Measurements from ENCODE around the gene RRP1.

RRP1 gene

DNA sequence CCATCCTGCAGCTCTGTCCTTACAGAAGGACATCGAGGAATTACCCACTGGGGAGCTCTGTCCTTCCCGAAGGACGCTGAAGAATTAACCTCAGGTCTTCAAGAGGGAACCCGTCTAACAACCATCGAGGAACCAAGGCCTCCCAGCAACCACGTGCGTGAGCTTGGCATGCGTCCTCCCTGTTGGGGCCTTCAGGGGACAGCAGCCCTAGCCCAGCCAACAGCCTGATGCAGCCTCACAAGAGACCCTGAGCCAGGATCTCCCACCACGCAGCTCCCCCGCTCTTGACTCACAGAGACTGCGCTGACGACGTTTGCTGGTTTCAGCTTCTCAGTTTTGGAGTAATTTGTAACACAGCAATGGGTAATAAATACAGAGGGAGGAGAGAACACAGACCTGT, 56.0 kb downstream of the RRP1 start:
- Histone ChIP-seq H2AFZ (ENCODE audit: low read length, unreplicated experiment) (no peak overlapping the region), H3K27ac (ENCODE audit: low read depth, low read length) (no peak overlapping the region), H3K4me3 (ENCODE audit: low read depth, low read length) (no peak overlapping the region), H3K79me2 (ENCODE audit: control insufficient read depth, insufficient read depth, low read length, unreplicated experiment) (no peaks in the 10 kb centered on the region), H3K36me3 (ENCODE audit: insufficient read depth, low read length) (no peaks in the 10 kb centered on the region), H3K4me1 (ENCODE audit: control insufficient read depth, insufficient read depth, low read length, unreplicated experiment) (no peaks in the 10 kb centered on the region), H3K27me3 (ENCODE audit: insufficient read depth, low read length) (peaks cover 3% of the 10 kb centered on the region; the same call in 1 of the 2 replicates)

DNA sequence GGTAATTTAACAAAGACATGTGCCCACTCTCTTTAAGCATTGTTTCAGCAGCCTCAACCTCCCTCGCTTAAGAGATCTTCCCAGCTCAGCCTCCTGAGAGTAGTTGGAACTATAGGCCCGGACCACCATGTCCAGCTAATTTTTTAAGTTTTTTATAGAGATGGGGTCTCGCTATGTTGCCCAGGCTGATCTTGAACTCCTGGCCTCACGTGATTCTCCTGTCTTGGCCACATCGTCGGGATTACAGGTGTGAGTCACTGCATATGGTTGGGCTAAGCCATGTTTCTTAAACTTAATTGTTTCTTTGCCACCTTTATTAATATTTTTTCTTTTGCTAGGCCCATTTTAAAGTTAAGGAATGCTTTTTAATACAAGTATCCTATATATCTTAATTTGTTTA, 57.1 kb downstream of the RRP1 start:
- Histone ChIP-seq H3K79me2 (ENCODE audit: control insufficient read depth, insufficient read depth, low read length, unreplicated experiment) (no peaks in the 10 kb centered on the region), H3K36me3 (ENCODE audit: insufficient read depth, low read length) (no peaks in the 10 kb centered on the region), H3K27ac (ENCODE audit: low read depth, low read length) (no peak overlapping the region), H3K4me1 (ENCODE audit: control insufficient read depth, insufficient read depth, low read length, unreplicated experiment) (no peaks in the 10 kb centered on the region), H3K4me3 (ENCODE audit: low read depth, low read length) (no peak overlapping the region), H2AFZ (ENCODE audit: low read length, unreplicated experiment) (no peak overlapping the region), H3K27me3 (ENCODE audit: insufficient read depth, low read length) (peaks cover 13% of the 10 kb centered on the region; the same call in 1 of the 2 replicates)

DNA sequence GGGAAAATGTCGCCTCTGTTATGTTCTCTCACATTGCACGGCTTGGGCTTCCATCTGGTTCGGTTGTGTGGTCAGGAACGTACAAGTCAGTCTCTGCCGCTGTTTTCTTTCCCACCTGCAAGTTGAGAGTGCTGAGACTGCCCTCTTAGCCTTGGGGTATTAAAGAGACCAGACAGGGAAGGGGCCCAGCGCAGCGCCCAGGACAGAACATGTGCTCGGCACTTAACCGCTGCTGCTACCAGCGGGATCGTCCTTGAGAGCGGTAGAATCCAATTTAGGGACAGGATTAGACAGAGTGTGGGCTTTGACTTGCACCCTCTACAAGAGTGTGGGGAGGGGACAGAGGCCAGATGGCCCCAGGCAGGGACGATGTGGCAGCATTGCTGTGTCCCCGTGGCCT, 57.9 kb downstream of the RRP1 start:
- H3K27ac ChIP-seq (ENCODE audit: low read depth, low read length) = no peak overlapping the region
- H3K36me3 ChIP-seq (ENCODE audit: insufficient read depth, low read length) = no peaks in the 10 kb centered on the region
- no peaks in the 10 kb centered on the region for H3K4me1 ChIP-seq (ENCODE audit: control insufficient read depth, insufficient read depth, low read length, unreplicated experiment)
- no peak overlapping the region for H2AFZ ChIP-seq (ENCODE audit: low read length, unreplicated experiment)
- no peak overlapping the region for H3K4me3 ChIP-seq (ENCODE audit: low read depth, low read length)
- peaks cover 13% of the 10 kb centered on the region; the same call in 1 of the 2 replicates for H3K27me3 ChIP-seq (ENCODE audit: insufficient read depth, low read length)
- H3K79me2 ChIP-seq (ENCODE audit: control insufficient read depth, insufficient read depth, low read length, unreplicated experiment) = no peaks in the 10 kb centered on the region

DNA sequence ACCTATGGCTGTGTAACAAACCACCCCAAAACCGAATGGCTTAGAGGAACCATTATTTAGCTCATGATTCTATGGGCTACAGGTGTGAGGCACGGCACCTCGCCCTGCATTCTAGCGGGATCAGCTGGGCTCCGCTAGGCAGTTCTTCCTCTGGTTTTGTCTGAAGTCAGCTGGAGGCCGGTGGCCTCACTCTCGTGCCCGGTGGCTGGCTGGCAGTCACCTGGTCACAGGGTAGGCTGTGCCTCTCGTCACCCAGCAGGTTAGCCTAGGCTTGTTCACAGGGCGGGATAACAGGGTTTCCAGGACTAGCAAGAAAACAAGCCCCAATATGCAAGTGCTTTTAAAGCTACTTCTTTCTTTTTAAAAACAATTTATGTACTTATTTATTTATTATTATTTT, 59.4 kb downstream of the RRP1 start:
- Histone ChIP-seq H2AFZ (ENCODE audit: low read length, unreplicated experiment) (no peak overlapping the region), H3K36me3 (ENCODE audit: insufficient read depth, low read length) (no peaks in the 10 kb centered on the region), H3K27me3 (ENCODE audit: insufficient read depth, low read length) (peaks cover 13% of the 10 kb centered on the region; the same call in 1 of the 2 replicates), H3K4me1 (ENCODE audit: control insufficient read depth, insufficient read depth, low read length, unreplicated experiment) (no peaks in the 10 kb centered on the region), H3K27ac (ENCODE audit: low read depth, low read length) (no peak overlapping the region), H3K79me2 (ENCODE audit: control insufficient read depth, insufficient read depth, low read length, unreplicated experiment) (no peaks in the 10 kb centered on the region), H3K4me3 (ENCODE audit: low read depth, low read length) (no peak overlapping the region)

- no peak overlapping the region for H3K27ac ChIP-seq (ENCODE audit: low read depth, low read length)
- no peaks in the 10 kb centered on the region for H3K79me2 ChIP-seq (ENCODE audit: control insufficient read depth, insufficient read depth, low read length, unreplicated experiment)
- no peak overlapping the region for H2AFZ ChIP-seq (ENCODE audit: low read length, unreplicated experiment)
- no peaks in the 10 kb centered on the region for H3K36me3 ChIP-seq (ENCODE audit: insufficient read depth, low read length)
- no peaks in the 10 kb centered on the region for H3K4me1 ChIP-seq (ENCODE audit: control insufficient read depth, insufficient read depth, low read length, unreplicated experiment)
- peaks cover 13% of the 10 kb centered on the region; the same call in 1 of the 2 replicates for H3K27me3 ChIP-seq (ENCODE audit: insufficient read depth, low read length)
- no peak overlapping the region for H3K4me3 ChIP-seq (ENCODE audit: low read depth, low read length)
Measured at GRCh38 chr21:43849532-43850299, 60.3 kb downstream of the RRP1 start.

GRCh38 chr21:43850728-43851295, 61.4 kb downstream of the RRP1 start:
- peaks cover 13% of the 10 kb centered on the region; the same call in 1 of the 2 replicates for H3K27me3 ChIP-seq (ENCODE audit: insufficient read depth, low read length)
- H2AFZ ChIP-seq (ENCODE audit: low read length, unreplicated experiment) = no peak overlapping the region
- no peak overlapping the region for H3K27ac ChIP-seq (ENCODE audit: low read depth, low read length)
- H3K4me1 ChIP-seq (ENCODE audit: control insufficient read depth, insufficient read depth, low read length, unreplicated experiment) = no peaks in the 10 kb centered on the region
- no peaks in the 10 kb centered on the region for H3K36me3 ChIP-seq (ENCODE audit: insufficient read depth, low read length)
- H3K4me3 ChIP-seq (ENCODE audit: low read depth, low read length) = no peak overlapping the region
- no peaks in the 10 kb centered on the region for H3K79me2 ChIP-seq (ENCODE audit: control insufficient read depth, insufficient read depth, low read length, unreplicated experiment)

GRCh38 chr21:43851593-43851992, 62.2 kb downstream of the RRP1 start:
- Histone ChIP-seq H3K36me3 (ENCODE audit: insufficient read depth, low read length) (no peaks in the 10 kb centered on the region), H3K4me1 (ENCODE audit: control insufficient read depth, insufficient read depth, low read length, unreplicated experiment) (no peaks in the 10 kb centered on the region), H3K79me2 (ENCODE audit: control insufficient read depth, insufficient read depth, low read length, unreplicated experiment) (no peaks in the 10 kb centered on the region), H3K27ac (ENCODE audit: low read depth, low read length) (no peak overlapping the region), H2AFZ (ENCODE audit: low read length, unreplicated experiment) (no peak overlapping the region), H3K27me3 (ENCODE audit: insufficient read depth, low read length) (peaks cover 13% of the 10 kb centered on the region; the same call in 1 of the 2 replicates), H3K4me3 (ENCODE audit: low read depth, low read length) (no peak overlapping the region)

DNA sequence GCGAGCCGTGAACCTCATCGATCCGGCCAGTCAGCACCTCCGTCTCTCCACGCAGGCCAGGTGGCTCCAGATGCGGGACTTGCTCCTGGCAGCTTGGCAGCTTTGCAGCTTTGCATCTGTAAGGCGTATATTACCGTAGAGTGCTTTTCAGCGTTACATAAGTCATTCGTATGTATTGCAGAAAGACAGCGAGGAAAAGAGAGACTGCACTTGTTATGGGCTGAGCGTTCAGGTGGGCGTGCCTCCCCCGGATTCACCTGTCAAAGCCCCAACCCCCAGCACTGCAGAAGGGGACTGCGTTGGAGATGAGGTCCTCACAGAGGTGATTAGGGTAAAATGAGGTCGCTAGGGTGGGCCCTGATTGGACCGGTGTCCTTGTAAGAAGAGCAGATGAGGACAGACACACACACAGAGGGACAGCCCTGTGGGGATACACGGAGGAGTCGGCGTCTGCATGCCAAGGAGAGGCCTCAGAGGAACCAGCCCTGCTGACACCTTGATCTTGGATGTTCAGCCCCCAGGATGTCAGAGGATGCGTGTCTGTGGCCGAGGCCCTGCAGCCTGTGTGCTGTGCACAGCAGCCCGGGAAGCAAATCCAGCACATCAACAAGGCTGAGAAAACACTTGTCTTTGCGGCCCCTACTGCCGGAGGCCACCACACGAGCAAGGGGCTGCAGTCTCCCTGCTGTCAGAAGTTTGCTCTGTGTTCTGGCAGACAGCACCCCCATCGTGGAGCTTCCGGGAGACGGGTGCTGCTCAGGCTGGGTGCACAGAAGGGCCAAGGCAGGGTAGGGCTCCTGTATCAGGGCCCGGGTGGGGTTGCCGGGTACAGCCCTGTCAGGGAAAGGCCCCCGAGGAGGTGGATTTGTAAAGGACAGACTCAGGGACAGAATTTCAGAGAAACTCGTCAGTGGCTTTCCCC, 64.7 kb downstream of the RRP1 start:
- no peak overlapping the region for H3K4me3 ChIP-seq (ENCODE audit: low read depth, low read length)
- peaks cover 10% of the 10 kb centered on the region; the same call in 1 of the 2 replicates for H3K27me3 ChIP-seq (ENCODE audit: insufficient read depth, low read length)
- H3K36me3 ChIP-seq (ENCODE audit: insufficient read depth, low read length) = no peaks in the 10 kb centered on the region
- H2AFZ ChIP-seq (ENCODE audit: low read length, unreplicated experiment) = no peak overlapping the region
- no peak overlapping the region for H3K27ac ChIP-seq (ENCODE audit: low read depth, low read length)
- H3K79me2 ChIP-seq (ENCODE audit: control insufficient read depth, insufficient read depth, low read length, unreplicated experiment) = no peaks in the 10 kb centered on the region
- no peaks in the 10 kb centered on the region for H3K4me1 ChIP-seq (ENCODE audit: control insufficient read depth, insufficient read depth, low read length, unreplicated experiment)
